ENCODE measurements around the gene GFI1. TPM values are rescaled to one million over a fixed set of nuclear protein-coding genes. Genes with fewer than 3 reads are reported as not detected.

The GFI1 gene
- polyA plus RNA-seq, 1 of the 3 experiments (the other 2 are of a cell fraction) = 0.18 TPM

DNA sequence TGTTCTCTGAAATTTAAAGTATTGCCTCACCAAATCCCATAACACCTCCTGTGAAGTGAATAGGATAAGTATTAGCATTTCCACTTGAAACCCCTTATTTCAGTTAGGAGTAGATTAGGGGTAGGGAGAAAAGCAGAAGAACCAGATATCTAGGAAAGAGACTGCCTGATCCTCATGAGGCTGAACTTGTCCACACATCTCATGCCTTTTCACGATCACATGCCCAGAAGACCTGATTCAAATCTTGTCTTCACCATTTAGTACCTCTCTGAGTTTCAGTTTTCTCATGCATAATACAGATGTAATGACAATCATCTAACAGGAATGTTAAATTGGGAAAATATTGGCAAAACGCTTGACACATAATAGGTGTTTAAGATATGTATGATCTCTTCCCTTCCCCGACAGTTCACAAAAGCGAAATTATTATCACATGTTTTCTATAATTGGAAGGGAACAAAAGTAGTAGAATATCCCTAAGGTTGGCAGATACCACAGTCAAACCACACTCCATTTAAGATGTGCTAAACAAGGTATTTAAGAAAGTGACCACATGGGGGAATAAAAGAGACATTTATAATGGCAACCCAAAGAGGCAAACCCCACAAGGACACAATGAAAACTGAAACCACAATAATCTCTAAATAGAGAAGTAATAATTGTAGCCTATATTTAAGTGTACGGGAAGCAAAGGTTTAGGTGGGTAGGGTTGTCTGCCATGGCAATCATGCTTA, 25.2 kb downstream of the GFI1 start:
- no peak overlapping the region for H2AFZ ChIP-seq (ENCODE audit: low read depth)
- H3K36me3 ChIP-seq (replicated peaks in 1 of 2; ENCODE audit: control insufficient read depth in 1 of 2, insufficient read depth in 2 of 2, low read length in 1 of 2) = no peaks in the 10 kb centered on the region
- 43% methylated on average over 5 of the region's 5 CpGs for WGBS (ENCODE audit: low lambda C conversion rate)
- DNase-seq = no peak
- CTCF ChIA-PET = no interaction called here
- H4K20me1 ChIP-seq (ENCODE audit: insufficient read depth) = no peaks in the 10 kb centered on the region
- H3K4me2 ChIP-seq = no peak overlapping the region
- POLR2A ChIA-PET = no interaction called here
- H3K27ac ChIP-seq (ENCODE audit: low read depth in 2 of 2, low read length in 1 of 2) = no peak overlapping the region
- H3K9me2 ChIP-seq = no peaks in the 10 kb centered on the region
- H3K79me2 ChIP-seq (ENCODE audit: insufficient read depth) = no peaks in the 10 kb centered on the region
- no peaks in the 10 kb centered on the region for H3F3A ChIP-seq (replicated peaks; ENCODE audit: insufficient read depth)
- H3K9me3 ChIP-seq = no peaks in the 10 kb centered on the region
- H3K9ac ChIP-seq = no peak overlapping the region
- TF ChIP-seq RAD21 (IDR thresholded peaks at IDR 0.05; ENCODE audit: low read length) (0 out of 2 replicates have a peak, but pooled peaks have one; percentile 13), NFIC (IDR thresholded peaks at IDR 0.05; ENCODE audit: borderline replicate concordance) (no peak)
- H3K27me3 ChIP-seq (ENCODE audit: insufficient read depth) = no peaks in the 10 kb centered on the region; the same call in 1 of the 2 replicates
- no peaks in the 10 kb centered on the region for H3K4me1 ChIP-seq (ENCODE audit: control insufficient read depth in 1 of 2, insufficient read depth in 2 of 2, low read depth in 1 of 2, low read length in 1 of 2)
- no peak overlapping the region for H3K4me3 ChIP-seq (ENCODE audit: low read depth in 2 of 2, low read length in 1 of 2)

DNA sequence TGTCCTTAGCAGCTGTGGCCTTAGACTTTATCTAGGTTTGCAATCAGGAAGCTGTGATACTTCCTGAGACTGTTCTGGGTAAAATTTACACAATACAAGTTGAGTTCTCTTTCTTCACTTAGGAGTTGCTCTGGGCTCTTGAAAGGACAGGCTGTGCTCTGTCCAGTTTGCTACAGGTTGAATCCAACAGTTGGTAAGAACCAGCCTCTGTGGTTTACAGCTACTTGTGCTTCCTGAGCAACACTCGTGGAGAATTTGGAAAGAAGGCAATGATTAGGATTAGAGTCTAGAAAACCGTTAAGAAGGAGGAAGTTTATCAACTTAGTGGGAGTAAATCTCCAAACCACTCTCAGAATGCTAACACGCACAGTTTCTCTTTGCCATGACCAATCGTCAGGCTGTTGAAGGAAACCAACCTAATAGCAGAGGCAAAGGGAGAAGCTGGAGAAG, 26.8 kb downstream of the GFI1 start:
- no peaks in the 10 kb centered on the region; the same call in 1 of the 2 replicates for H3K27me3 ChIP-seq (ENCODE audit: insufficient read depth)
- CTCF ChIA-PET = no interaction called here
- no peak overlapping the region for H3K9ac ChIP-seq
- no peak overlapping the region for H3K4me2 ChIP-seq
- H3K9me2 ChIP-seq = no peaks in the 10 kb centered on the region
- H3F3A ChIP-seq (replicated peaks; ENCODE audit: insufficient read depth) = no peaks in the 10 kb centered on the region
- H3K4me3 ChIP-seq (ENCODE audit: low read depth in 2 of 2, low read length in 1 of 2) = no peak overlapping the region
- 47% methylated on average over 4 of the region's 4 CpGs for WGBS (ENCODE audit: low lambda C conversion rate)
- H3K36me3 ChIP-seq (replicated peaks in 1 of 2; ENCODE audit: control insufficient read depth in 1 of 2, insufficient read depth in 2 of 2, low read length in 1 of 2) = no peaks in the 10 kb centered on the region
- no peak overlapping the region for H2AFZ ChIP-seq (ENCODE audit: low read depth)
- H3K27ac ChIP-seq (ENCODE audit: low read depth in 2 of 2, low read length in 1 of 2) = no peak overlapping the region
- no peaks in the 10 kb centered on the region for H3K79me2 ChIP-seq (ENCODE audit: insufficient read depth)
- H4K20me1 ChIP-seq (ENCODE audit: insufficient read depth) = no peaks in the 10 kb centered on the region
- no peaks in the 10 kb centered on the region for H3K4me1 ChIP-seq (ENCODE audit: control insufficient read depth in 1 of 2, insufficient read depth in 2 of 2, low read depth in 1 of 2, low read length in 1 of 2)
- H3K9me3 ChIP-seq = no peaks in the 10 kb centered on the region
- no peak for DNase-seq
- POLR2A ChIA-PET = no interaction called here
- TF ChIP-seq RXRA (IDR thresholded peaks at IDR 0.05; ENCODE audit: borderline replicate concordance, low read depth) = no peak
- no peak for TF ChIP-seq ELF1 (IDR thresholded peaks at IDR 0.05)
- no peak for TF ChIP-seq MXI1 (IDR thresholded peaks at IDR 0.05; ENCODE audit: low read depth, low read length)
- TF ChIP-seq CHD2 (IDR thresholded peaks at IDR 0.05; ENCODE audit: low read length, partially characterized antibody) = no peak
- no peak for TF ChIP-seq MEF2A (IDR thresholded peaks at IDR 0.05; ENCODE audit: borderline replicate concordance, low read depth)
- TF ChIP-seq, protein P1, sequence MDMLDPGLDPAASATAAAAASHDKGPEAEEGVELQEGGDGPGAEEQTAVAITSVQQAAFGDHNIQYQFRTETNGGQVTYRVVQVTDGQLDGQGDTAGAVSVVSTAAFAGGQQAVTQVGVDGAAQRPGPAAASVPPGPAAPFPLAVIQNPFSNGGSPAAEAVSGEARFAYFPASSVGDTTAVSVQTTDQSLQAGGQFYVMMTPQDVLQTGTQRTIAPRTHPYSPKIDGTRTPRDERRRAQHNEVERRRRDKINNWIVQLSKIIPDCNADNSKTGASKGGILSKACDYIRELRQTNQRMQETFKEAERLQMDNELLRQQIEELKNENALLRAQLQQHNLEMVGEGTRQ (IDR thresholded peaks at IDR 0.05; ENCODE audit: borderline replicate concordance, low read depth, low read length) = no peak
- no peak for TF ChIP-seq NFIC (IDR thresholded peaks at IDR 0.05; ENCODE audit: borderline replicate concordance)
- no peak for TF ChIP-seq SMC3 (IDR thresholded peaks at IDR 0.05; ENCODE audit: low read depth, low read length)
- TF ChIP-seq, protein P2, sequence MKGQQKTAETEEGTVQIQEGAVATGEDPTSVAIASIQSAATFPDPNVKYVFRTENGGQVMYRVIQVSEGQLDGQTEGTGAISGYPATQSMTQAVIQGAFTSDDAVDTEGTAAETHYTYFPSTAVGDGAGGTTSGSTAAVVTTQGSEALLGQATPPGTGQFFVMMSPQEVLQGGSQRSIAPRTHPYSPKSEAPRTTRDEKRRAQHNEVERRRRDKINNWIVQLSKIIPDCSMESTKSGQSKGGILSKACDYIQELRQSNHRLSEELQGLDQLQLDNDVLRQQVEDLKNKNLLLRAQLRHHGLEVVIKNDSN (IDR thresholded peaks at IDR 0.05; ENCODE audit: borderline replicate concordance, low read depth) = no peak
- no peak for TF ChIP-seq RFX5 (IDR thresholded peaks at IDR 0.05; ENCODE audit: low read length)
- TF ChIP-seq FOSL2 (IDR thresholded peaks at IDR 0.05; ENCODE audit: borderline replicate concordance, low read depth) = no peak
- TF ChIP-seq GATA2 (CRISPR knock-in tag; IDR thresholded peaks at IDR 0.05) = no peak
